ENCODE measurements around the gene KLK7. TPM values are rescaled to one million over a fixed set of nuclear protein-coding genes. Genes with fewer than 3 reads are reported as not detected.

Gene KLK7
- total and polyA plus RNA-seq, 12 donors, result 0.04 TPM; not detected in 11

DNA sequence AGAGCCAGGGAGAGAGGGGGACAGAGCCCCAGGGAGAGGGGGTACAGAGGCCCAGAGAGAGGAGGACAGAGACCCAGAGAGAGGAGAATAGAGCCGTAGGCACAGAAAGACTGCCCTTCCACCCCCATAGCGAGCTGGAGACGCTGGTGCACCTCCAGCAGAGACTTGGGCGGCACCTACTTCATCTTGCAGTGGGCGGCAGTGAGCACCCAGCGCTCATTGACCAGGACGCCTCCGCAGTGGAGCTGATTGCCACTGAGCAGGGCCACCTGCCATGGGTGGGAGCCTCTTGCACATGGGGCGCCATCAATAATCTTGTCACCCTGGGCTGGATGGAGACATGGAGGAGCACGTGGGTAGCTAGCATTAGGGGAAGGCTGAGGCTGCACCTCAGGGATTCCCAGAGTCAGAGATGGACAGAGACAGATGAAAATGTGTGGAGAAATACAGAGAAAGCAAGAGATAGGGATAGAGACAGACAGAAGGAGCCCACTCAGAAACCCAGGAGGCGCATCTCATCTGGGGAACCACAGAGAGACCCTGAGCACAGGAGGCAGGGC is 2.0 kb downstream of the KLK7 start:
- 68 to 72% methylated on average over 11 of the region's 11 CpGs for WGBS, 2 donors
- H3K27me3 ChIP-seq, result peaks cover 0 to 58% (median 34%) of the 10 kb centered on the region in 7 donors
- intact Hi-C loops (cut with DNase I), result no loop called here
- H3K4me3 ChIP-seq, result no peak overlapping the region
- DNase-seq, result no peak
- no peaks in the 10 kb centered on the region for H3K9me3 ChIP-seq
- H3K36me3 ChIP-seq, result no peaks in the 10 kb centered on the region
- no peak overlapping the region for H3K27ac ChIP-seq
- H3K4me1 ChIP-seq, result no peaks in the 10 kb centered on the region
- no peak for TF ChIP-seq CTCF (IDR thresholded peaks at IDR 0.05)
- no peak for ATAC-seq

- Histone ChIP-seq H3K27ac (no peak overlapping the region), H3K4me3 (no peak overlapping the region), H3K27me3 (peaks cover 0 to 59% (median 44%) of the 10 kb centered on the region in 7 donors), H3K36me3 (no peaks in the 10 kb centered on the region), H3K4me1 (no peaks in the 10 kb centered on the region), H3K9me3 (no peaks in the 10 kb centered on the region)
- DNase-seq (no peak), ATAC-seq (no peak)
- intact Hi-C loops (cut with DNase I), result no loop called here
- TF ChIP-seq CTCF (IDR thresholded peaks at IDR 0.05), result no peak
- WGBS, 2 donors, result 55 to 57% methylated on average over 13 of the region's 13 CpGs
Observed at GRCh38 chr19:50980208-50980607, 3.5 kb downstream of the KLK7 start.

DNA sequence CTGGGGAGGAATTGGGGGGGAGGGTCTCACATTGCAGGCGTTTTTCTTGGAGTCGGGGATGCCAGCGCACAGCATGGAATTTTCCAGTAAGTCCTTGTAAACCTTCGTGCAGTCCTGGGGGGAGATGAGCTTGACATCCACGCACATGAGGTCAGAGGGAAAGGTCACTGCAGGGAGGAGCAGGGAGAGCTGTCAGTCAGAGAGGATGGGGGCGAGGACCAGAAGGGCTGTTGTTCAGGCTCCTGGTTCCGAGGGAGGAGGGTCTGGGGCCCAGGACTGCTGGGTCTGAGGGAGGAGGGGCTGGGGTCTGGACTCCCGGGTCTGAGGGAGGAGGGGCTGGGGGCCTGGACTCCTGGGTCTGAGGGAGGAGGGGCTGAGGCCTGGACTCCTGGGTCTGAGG is 4.0 kb downstream of the KLK7 start:
- intact Hi-C loops (cut with DNase I), result no loop called here
- TF ChIP-seq CTCF (IDR thresholded peaks at IDR 0.05), result no peak
- Histone ChIP-seq H3K4me1 (no peaks in the 10 kb centered on the region), H3K36me3 (no peaks in the 10 kb centered on the region), H3K27me3 (peaks cover 0 to 59% (median 44%) of the 10 kb centered on the region in 7 donors), H3K9me3 (no peaks in the 10 kb centered on the region), H3K27ac (no peak overlapping the region), H3K4me3 (no peak overlapping the region)
- no peak for DNase-seq
- no peak for ATAC-seq
- 35 to 39% methylated on average over 8 of the region's 8 CpGs for WGBS, 2 donors

GRCh38 chr19:50978772-50979390 is 4.8 kb downstream of the KLK7 start:
- DNase-seq, result no peak
- intact Hi-C loops (cut with DNase I), result no loop called here
- WGBS, 2 donors, result 66 to 75% methylated on average over 5 of the region's 5 CpGs
- ATAC-seq, result no peak
- Histone ChIP-seq H3K9me3 (no peaks in the 10 kb centered on the region), H3K4me1 (no peaks in the 10 kb centered on the region), H3K27ac (no peak overlapping the region), H3K36me3 (no peaks in the 10 kb centered on the region), H3K4me3 (no peak overlapping the region), H3K27me3 (peaks cover 0 to 50% (median 37%) of the 10 kb centered on the region in 7 donors)
- no peak for TF ChIP-seq CTCF (IDR thresholded peaks at IDR 0.05)

Measured in heart right ventricle (tissue), 16 donors.